SH-SY5Y (cell line): ENCODE results near the gene DLL1.

Experiments used
- GATA2 ChIP-seq: IDR thresholded peaks from 2 replicates; pipeline ENCODE4 v1.6.1; 2011; ENCODE audit warnings: mild to moderate bottlenecking, low read depth, low read length
- GATA3 ChIP-seq: IDR thresholded peaks from 2 replicates; pipeline ENCODE4 v1.6.1; 2011; ENCODE audit warnings: low read depth, mild to moderate bottlenecking, low read length, moderate library complexity

DNA sequence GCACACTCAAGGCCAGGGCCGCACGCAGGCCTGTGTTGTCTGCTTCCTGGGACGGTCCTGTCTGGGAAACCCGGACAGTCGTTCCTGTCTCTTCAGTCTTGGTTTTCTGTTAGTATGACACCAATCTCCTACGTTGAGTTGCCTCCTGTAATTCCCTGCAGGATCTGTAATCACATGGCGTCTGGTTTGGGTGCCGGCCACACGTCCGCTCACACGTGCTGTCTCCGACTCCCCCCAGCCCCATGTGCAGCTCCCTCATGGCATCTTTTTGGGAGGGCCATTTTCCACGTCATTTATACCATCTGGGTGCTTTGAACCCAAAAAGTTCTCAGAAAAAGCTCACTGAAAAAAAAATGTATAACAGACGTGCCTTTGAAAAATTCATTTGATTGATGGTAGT, 23.2 kb downstream of the DLL1 start:
- TF ChIP-seq GATA2 (no peak), GATA3 (no peak)
